Measurements from ENCODE around the gene FUOM. TPM values are rescaled to one million over a fixed set of nuclear protein-coding genes. Genes with fewer than 3 reads are reported as not detected.

Gene FUOM
- total RNA-seq, 1 donor from 2014 or later, result 9.3 TPM

DNA sequence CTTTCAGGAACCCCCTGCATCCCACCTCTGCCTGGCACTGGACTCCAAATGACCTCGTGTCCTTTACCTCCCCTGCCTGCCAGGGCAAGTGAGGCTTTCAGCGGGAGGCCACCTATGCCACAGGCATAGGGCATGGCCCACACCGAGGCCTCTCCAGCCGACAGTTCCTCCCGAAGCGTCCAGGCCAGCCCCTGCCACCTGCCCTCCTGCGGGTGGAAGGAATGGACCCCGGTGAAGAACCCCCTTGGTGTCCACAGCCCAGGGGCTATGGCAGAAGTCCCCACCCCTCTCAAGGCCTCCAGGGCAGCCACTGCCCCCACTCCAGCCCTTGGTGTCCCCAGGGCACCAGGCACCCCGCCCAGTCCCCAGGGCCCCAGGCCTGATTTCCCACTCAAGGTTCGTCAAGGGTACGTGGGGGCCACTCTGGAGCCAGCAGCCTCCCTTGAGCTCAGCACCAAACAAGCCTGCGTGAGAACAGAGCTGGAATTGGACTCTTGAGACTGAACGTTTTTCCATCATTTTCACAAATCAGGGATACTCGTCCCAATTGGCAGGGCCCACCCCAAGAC lies 3.1 kb downstream of the FUOM start:
- Mint-ChIP-seq H3K4me1 (no peaks in the 10 kb centered on the region), H3K27ac (no peak overlapping the region), H3K27me3 (ENCODE audit: insufficient read depth, low read depth) (peaks cover 4% of the 10 kb centered on the region), H3K9me3 (no peaks in the 10 kb centered on the region), H3K36me3 (no peaks in the 10 kb centered on the region), H3K4me3 (no peak overlapping the region)
- peaks cover 8% of the 10 kb centered on the region for H3K27me3 ChIP-seq
- DNase-seq (ENCODE audit: low spot score), result no peak
- H3K9ac ChIP-seq, result no peak overlapping the region
- H3K36me3 ChIP-seq, result no peaks in the 10 kb centered on the region
- H3K9me3 ChIP-seq (ENCODE audit: low read depth), result no peaks in the 10 kb centered on the region
- H3K4me3 ChIP-seq, result no peak overlapping the region
- no peak overlapping the region for H3K4me2 ChIP-seq
- peaks cover 7% of the 10 kb centered on the region for H3K79me2 ChIP-seq (ENCODE audit: low read depth)
- peaks cover 19% of the 10 kb centered on the region for H4K20me1 ChIP-seq (ENCODE audit: low read depth)
- no peak overlapping the region for H3K27ac ChIP-seq
- H3F3A ChIP-seq (ENCODE audit: low read depth), result peaks cover 8% of the 10 kb centered on the region
- H2AFZ ChIP-seq (replicated peaks), result no peak overlapping the region
- TF ChIP-seq EZH2 (IDR thresholded peaks at IDR 0.05), result no peak
- TF ChIP-seq, protein P1, sequence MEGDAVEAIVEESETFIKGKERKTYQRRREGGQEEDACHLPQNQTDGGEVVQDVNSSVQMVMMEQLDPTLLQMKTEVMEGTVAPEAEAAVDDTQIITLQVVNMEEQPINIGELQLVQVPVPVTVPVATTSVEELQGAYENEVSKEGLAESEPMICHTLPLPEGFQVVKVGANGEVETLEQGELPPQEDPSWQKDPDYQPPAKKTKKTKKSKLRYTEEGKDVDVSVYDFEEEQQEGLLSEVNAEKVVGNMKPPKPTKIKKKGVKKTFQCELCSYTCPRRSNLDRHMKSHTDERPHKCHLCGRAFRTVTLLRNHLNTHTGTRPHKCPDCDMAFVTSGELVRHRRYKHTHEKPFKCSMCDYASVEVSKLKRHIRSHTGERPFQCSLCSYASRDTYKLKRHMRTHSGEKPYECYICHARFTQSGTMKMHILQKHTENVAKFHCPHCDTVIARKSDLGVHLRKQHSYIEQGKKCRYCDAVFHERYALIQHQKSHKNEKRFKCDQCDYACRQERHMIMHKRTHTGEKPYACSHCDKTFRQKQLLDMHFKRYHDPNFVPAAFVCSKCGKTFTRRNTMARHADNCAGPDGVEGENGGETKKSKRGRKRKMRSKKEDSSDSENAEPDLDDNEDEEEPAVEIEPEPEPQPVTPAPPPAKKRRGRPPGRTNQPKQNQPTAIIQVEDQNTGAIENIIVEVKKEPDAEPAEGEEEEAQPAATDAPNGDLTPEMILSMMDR (IDR thresholded peaks at IDR 0.05), result no peak
- TF ChIP-seq EZH2phosphoT487 (IDR thresholded peaks at IDR 0.05), result no peak
- H3K4me1 ChIP-seq, result no peaks in the 10 kb centered on the region

DNA sequence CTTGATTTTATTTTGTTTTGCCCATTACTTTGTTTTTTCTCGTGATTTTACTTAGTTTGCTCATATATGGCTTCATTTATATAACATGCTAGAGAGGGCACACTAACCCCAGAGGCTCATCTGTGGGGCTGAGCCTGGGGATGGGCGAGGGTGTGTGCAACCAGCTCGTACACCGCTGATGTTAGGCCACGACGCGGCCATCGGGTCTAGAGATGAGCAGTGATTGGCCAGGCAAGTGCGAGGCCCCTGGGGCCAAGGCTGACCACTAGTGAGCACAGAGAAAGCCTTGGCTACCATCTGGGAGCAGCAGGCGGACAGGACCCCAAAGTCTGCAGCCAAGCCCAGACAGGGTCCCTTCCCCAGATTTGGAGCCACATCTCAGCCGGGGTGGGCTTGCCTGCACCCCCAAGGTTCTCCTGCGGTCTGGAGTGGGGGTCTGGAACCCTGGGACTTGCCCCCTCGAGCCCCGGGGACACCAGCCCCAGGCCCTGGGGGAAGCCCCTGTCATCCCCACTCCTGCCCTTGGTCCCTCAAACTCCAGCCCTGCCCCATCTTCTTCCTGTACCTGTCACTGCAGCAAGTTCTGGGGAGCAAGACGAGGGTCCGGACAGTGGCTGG lies 3.7 kb downstream of the FUOM start:
- Histone ChIP-seq H3F3A (ENCODE audit: low read depth) (peaks cover 3% of the 10 kb centered on the region), H3K4me3 (no peak overlapping the region), H3K9me3 (ENCODE audit: low read depth) (no peaks in the 10 kb centered on the region), H4K20me1 (ENCODE audit: low read depth) (peaks cover 19% of the 10 kb centered on the region), H3K27me3 (peaks cover 8% of the 10 kb centered on the region), H3K36me3 (no peaks in the 10 kb centered on the region), H3K9ac (no peak overlapping the region), H3K4me1 (no peaks in the 10 kb centered on the region), H3K79me2 (ENCODE audit: low read depth) (peaks cover 7% of the 10 kb centered on the region), H3K4me2 (no peak overlapping the region), H2AFZ (replicated peaks) (no peak overlapping the region), H3K27ac (no peak overlapping the region)
- DNase-seq (ENCODE audit: low spot score), result no peak
- H3K27ac Mint-ChIP-seq, result no peak overlapping the region
- H3K4me3 Mint-ChIP-seq, result no peak overlapping the region
- TF ChIP-seq EZH2phosphoT487 (IDR thresholded peaks at IDR 0.05) (no peak), EZH2 (IDR thresholded peaks at IDR 0.05) (no peak)
- TF ChIP-seq, protein P1 (IDR thresholded peaks at IDR 0.05), result no peak
- peaks cover 6% of the 10 kb centered on the region for H3K27me3 Mint-ChIP-seq (ENCODE audit: insufficient read depth, low read depth)
- peaks cover 2% of the 10 kb centered on the region for H3K4me1 Mint-ChIP-seq
- no peaks in the 10 kb centered on the region for H3K36me3 Mint-ChIP-seq
- H3K9me3 Mint-ChIP-seq, result peaks cover 2% of the 10 kb centered on the region

DNA sequence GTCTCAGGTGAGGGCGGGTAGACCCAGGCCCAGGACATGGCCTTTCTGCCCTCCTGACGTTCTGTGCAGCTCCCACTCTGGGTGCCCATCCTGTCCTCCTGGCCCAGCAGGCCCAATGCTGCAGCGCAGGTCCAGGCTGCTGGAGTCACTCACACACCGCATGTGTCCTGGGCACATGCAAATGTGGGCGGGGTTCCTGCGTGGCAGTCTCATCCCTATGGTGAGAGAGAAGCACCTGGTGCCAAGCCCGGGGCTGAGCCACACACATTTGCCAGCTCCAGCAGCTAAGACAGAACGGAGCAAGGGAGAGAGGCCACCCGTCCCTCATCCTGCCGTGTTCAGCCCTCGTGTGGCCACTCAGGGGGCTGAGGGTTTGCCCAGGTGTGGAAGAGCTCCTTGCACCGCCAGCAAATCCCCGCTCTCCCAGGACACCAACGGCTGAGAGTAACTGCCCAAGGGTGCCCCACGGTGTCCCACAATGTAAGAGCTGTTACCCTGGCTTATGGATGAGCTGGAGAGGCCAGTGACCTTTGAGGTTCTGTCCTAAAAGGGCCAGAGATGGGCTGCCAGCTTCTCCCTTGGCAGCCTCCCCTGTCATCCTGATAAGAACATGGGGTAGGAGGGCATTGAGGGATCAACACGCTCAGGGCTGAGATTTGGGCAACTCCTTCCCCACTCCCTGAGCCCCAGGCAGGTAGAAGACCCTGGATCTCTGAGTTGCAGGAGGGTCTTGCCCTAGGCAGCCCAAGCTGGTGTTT lies 4.4 kb downstream of the FUOM start:
- peaks cover 7% of the 10 kb centered on the region for H3K79me2 ChIP-seq (ENCODE audit: low read depth)
- peaks cover 8% of the 10 kb centered on the region for H3K27me3 ChIP-seq
- no peaks in the 10 kb centered on the region for H3F3A ChIP-seq (ENCODE audit: low read depth)
- H3K4me1 Mint-ChIP-seq, result peaks cover 3% of the 10 kb centered on the region
- H3K27me3 Mint-ChIP-seq (ENCODE audit: insufficient read depth, low read depth), result peaks cover 8% of the 10 kb centered on the region
- H3K9me3 ChIP-seq (ENCODE audit: low read depth), result no peaks in the 10 kb centered on the region
- H3K9me3 Mint-ChIP-seq, result peaks cover 2% of the 10 kb centered on the region
- H3K4me2 ChIP-seq, result no peak overlapping the region
- no peak overlapping the region for H3K27ac Mint-ChIP-seq
- no peak overlapping the region for H2AFZ ChIP-seq (replicated peaks)
- H3K36me3 Mint-ChIP-seq, result no peaks in the 10 kb centered on the region
- H3K4me3 Mint-ChIP-seq, result no peak overlapping the region
- no peaks in the 10 kb centered on the region for H3K4me1 ChIP-seq
- no peak overlapping the region for H3K4me3 ChIP-seq
- H3K9ac ChIP-seq, result no peak overlapping the region
- H3K36me3 ChIP-seq, result no peaks in the 10 kb centered on the region
- TF ChIP-seq, protein P1 (IDR thresholded peaks at IDR 0.05), result no peak
- TF ChIP-seq EZH2phosphoT487 (IDR thresholded peaks at IDR 0.05) (no peak), EZH2 (IDR thresholded peaks at IDR 0.05) (no peak)
- no peak for DNase-seq (ENCODE audit: low spot score)
- peaks cover 19% of the 10 kb centered on the region for H4K20me1 ChIP-seq (ENCODE audit: low read depth)
- H3K27ac ChIP-seq, result no peak overlapping the region

Data from neural progenitor cell (in vitro differentiated cells).